CD4-positive, alpha-beta T cell (primary cell): Measurements from ENCODE around the gene UGT1A1. TPM values are rescaled to one million over a fixed set of nuclear protein-coding genes. Genes with fewer than 3 reads are reported as not detected.

Experiments used
- ATAC-seq: fragments of 200-7000 bp; cut with Tn5 transposase; one replicate; pipeline ENCODE4 v1.10.0; 2022; ENCODE audit warnings: mild to moderate bottlenecking; ENCODE audit not compliant: poor library complexity
- CTCF ChIA-PET: fragments of 350-600 bp; sonication (Branson Sonifier 250); formaldehyde crosslinking; loops from one replicate; lab custom pipeline; 2021; ENCODE audit warnings: antibody characterized with exemption, inconsistent platforms; lab: Charles Lee
- POLR2A ChIA-PET: fragments of 350-600 bp; sonication (Branson Sonifier 250); formaldehyde crosslinking; loops from one replicate; lab custom pipeline; 2021; ENCODE audit warnings: antibody characterized with exemption, inconsistent platforms; lab: Charles Lee
- DNase-seq, 14 experiments: peaks; one replicate each; pipeline ENCODE4 v3.0.0-alpha.2; 2013 to 2020; ENCODE audit warnings: mixed read lengths in 2 of 14
- H3K27ac ChIP-seq, 2 donors: one replicate each; pipeline versions ENCODE4 v1.5.1 to v1.7.0; 2013; ENCODE audit warnings: low read length in 2 of 2, low read depth in 1 of 2, mild to moderate bottlenecking in 1 of 2
- H3K27me3 ChIP-seq, 2 experiments: 1 replicate in 1 of 2; 2 replicates in 1 of 2; pipeline versions ENCODE4 v1.6.1 to v1.7.0; 2013; ENCODE audit warnings: low read length in 2 of 2, control low read depth in 1 of 2, mild to moderate bottlenecking in 1 of 2, moderate library complexity in 1 of 2; ENCODE audit not compliant: insufficient read depth in 2 of 2, control insufficient read depth in 1 of 2
- H3K36me3 ChIP-seq: one replicate; pipeline ENCODE4 v1.6.1; 2013; ENCODE audit warnings: low read length, control low read depth; ENCODE audit not compliant: insufficient read depth
- H3K4me1 ChIP-seq: one replicate; pipeline ENCODE4 v1.6.1; 2013; ENCODE audit warnings: low read length, control low read depth; ENCODE audit not compliant: insufficient read depth
- H3K4me3 ChIP-seq: one replicate; pipeline ENCODE4 v1.5.1; 2013; ENCODE audit warnings: mild to moderate bottlenecking, low read length, moderate library complexity
- H3K9me3 ChIP-seq, 2 experiments: 1 replicate in 1 of 2; 2 replicates in 1 of 2; pipeline versions ENCODE4 v1.6.1 to v1.7.0; 2013; ENCODE audit warnings: low read length in 2 of 2, mild to moderate bottlenecking in 2 of 2, control low read depth in 1 of 2, moderate library complexity in 1 of 2; ENCODE audit not compliant: control insufficient read depth in 1 of 2, insufficient read depth in 1 of 2
- H3K27ac Mint-ChIP-seq: one replicate; pipeline ENCODE4 v1.8.0; 2020; ENCODE audit warnings: mixed read lengths
- H3K27me3 Mint-ChIP-seq: one replicate; pipeline ENCODE4 v1.8.0; 2021; ENCODE audit warnings: mixed read lengths
- H3K36me3 Mint-ChIP-seq: one replicate; pipeline ENCODE4 v1.8.0; 2021; ENCODE audit warnings: low read depth, mixed read lengths
- H3K4me1 Mint-ChIP-seq: one replicate; pipeline ENCODE4 v1.8.0; 2021; ENCODE audit warnings: low read depth, mixed read lengths
- H3K4me3 Mint-ChIP-seq: one replicate; pipeline ENCODE4 v1.8.0; 2020; ENCODE audit warnings: mild to moderate bottlenecking, mixed read lengths
- H3K9me3 Mint-ChIP-seq: one replicate; pipeline ENCODE4 v1.8.0; 2020; ENCODE audit warnings: mixed read lengths
- CTCF ChIP-seq: fragments of 200-600 bp; IDR thresholded peaks from one replicate; pipeline ENCODE4 v1.8.0; 2022; ENCODE audit warnings: antibody characterized with exemption, mild to moderate bottlenecking
- intact Hi-C, 2 experiments: fragments of 100-400 bp; cut with DNase I in 1 of 2; cut with micrococcal nuclease in 1 of 2; formaldehyde crosslinking; loops; one replicate each; pipeline versions ENCODE4 v1.15.1 to v1.9.0; 2023 to 2025; cut with DNase I, micrococcal nuclease
- total RNA-seq, 174 experiments: library from RNA in 2 of 174; stranded (reverse) in 2 of 174; gene quantifications; one replicate each; pipeline ENCODE4 v1.2.3 and lab custom pipeline; 2021 to 2026

UGT1A1 gene
- total RNA-seq, 2 experiments from 2014 or later: not detected

GRCh38 chr2:233807215-233807865 lies 47.3 kb downstream of the UGT1A1 start:
- no peak overlapping the region for H3K4me3 ChIP-seq
- H3K27ac ChIP-seq: no peak overlapping the region
- H3K27me3 ChIP-seq: peaks cover 8 to 12% of the 10 kb centered on the region in 2 experiments
- peak in 1 of 14 experiments; percentile 2 for DNase-seq
- TF ChIP-seq CTCF: no peak
- no peaks in the 10 kb centered on the region for H3K36me3 Mint-ChIP-seq
- H3K27me3 Mint-ChIP-seq: peaks cover 24% of the 10 kb centered on the region
- no peak overlapping the region for H3K4me3 Mint-ChIP-seq
- no peak overlapping the region for H3K27ac Mint-ChIP-seq
- H3K9me3 Mint-ChIP-seq: no peaks in the 10 kb centered on the region
- POLR2A ChIA-PET: no interaction called here
- H3K9me3 ChIP-seq: peaks cover 0 to 5% of the 10 kb centered on the region in 2 experiments
- no peak for ATAC-seq
- H3K4me1 Mint-ChIP-seq: no peaks in the 10 kb centered on the region
- intact Hi-C loops: no loop called here
- no peaks in the 10 kb centered on the region for H3K4me1 ChIP-seq
- no peaks in the 10 kb centered on the region for H3K36me3 ChIP-seq
- CTCF ChIA-PET: no interaction called here

- Mint-ChIP-seq H3K4me1 (no peaks in the 10 kb centered on the region), H3K27ac (no peak overlapping the region), H3K36me3 (no peaks in the 10 kb centered on the region), H3K27me3 (peaks cover 20% of the 10 kb centered on the region), H3K9me3 (no peaks in the 10 kb centered on the region), H3K4me3 (no peak overlapping the region)
- no peak for TF ChIP-seq CTCF
- intact Hi-C loops: no loop called here
- ChIA-PET POLR2A (no interaction called here), CTCF (no interaction called here)
- ATAC-seq (no peak), DNase-seq (peak in 2 of 14 experiments; percentile 2 to 12)
- H3K27me3 ChIP-seq: peaks cover 8 to 12% of the 10 kb centered on the region in 2 experiments
- H3K36me3 ChIP-seq: no peaks in the 10 kb centered on the region
- peaks cover 0 to 5% of the 10 kb centered on the region in 2 experiments for H3K9me3 ChIP-seq
- H3K4me1 ChIP-seq: no peaks in the 10 kb centered on the region
- H3K4me3 ChIP-seq: no peak overlapping the region
- H3K27ac ChIP-seq: no peak overlapping the region
Measured at GRCh38 chr2:233807966-233808935, 48.2 kb downstream of the UGT1A1 start.

GRCh38 chr2:233810385-233810784 lies 50.3 kb downstream of the UGT1A1 start:
- H3K27ac ChIP-seq: no peak overlapping the region
- ATAC-seq (no peak), DNase-seq (no peak)
- POLR2A ChIA-PET: no interaction called here
- H3K36me3 ChIP-seq: no peaks in the 10 kb centered on the region
- no peak overlapping the region for H3K4me3 ChIP-seq
- peaks cover 6 to 8% of the 10 kb centered on the region in 2 experiments for H3K27me3 ChIP-seq
- no peak for TF ChIP-seq CTCF
- Mint-ChIP-seq H3K27me3 (peaks cover 10% of the 10 kb centered on the region), H3K4me3 (no peak overlapping the region), H3K27ac (no peak overlapping the region), H3K9me3 (no peaks in the 10 kb centered on the region), H3K4me1 (no peaks in the 10 kb centered on the region), H3K36me3 (no peaks in the 10 kb centered on the region)
- peaks cover 0 to 10% of the 10 kb centered on the region in 2 experiments for H3K9me3 ChIP-seq
- intact Hi-C loops: no loop called here
- CTCF ChIA-PET: no interaction called here
- no peaks in the 10 kb centered on the region for H3K4me1 ChIP-seq
